HL-60/S4 (cell line): ENCODE data around the gene ERFE.

Experiments
- in situ Hi-C: fragments of 300-500 bp; cut with MboI; formaldehyde crosslinking; loops from 2 replicates; pipeline ENCODE4 v1.14.3; 2022; ENCODE audit warnings: low sequenced_read_pairs

The ERFE gene

DNA sequence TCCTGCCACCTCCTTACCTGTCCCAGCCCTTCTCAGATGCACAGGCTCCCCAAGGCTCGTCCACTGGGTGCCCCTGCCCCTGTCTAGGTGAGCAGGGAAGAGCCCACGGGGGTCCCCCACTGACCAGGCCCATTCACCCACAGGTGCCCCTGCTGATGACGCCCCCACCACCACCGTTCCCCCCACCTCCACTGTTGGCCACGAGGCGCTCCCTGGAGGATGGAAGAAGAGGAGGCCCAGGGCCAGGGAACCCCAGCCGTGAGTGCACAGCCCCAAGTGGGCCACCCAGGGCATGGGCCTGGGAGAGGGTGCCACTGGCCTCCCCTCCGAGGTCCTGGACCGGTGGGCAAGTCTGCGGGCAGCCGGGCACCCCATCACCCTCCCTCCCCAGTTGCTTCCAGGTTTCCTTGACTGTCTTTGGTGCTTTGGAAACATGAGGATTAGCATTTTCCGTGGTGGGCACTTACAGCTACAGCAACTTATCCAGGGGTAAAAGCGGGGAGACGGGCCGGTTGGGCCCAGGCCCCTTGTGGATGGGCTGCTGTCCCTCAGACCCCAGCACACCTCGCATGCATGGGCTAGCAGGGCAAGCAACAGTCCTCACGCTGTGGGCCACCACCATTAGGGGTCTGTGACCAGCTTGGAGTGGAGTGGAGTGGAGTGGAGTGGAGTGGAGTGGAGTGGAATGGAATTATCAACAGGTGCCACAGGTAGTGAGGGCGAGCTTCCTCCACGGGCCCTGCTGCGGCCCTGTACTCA, 33.5 kb upstream of the ERFE start:
- in situ Hi-C loops: no loop called here

DNA sequence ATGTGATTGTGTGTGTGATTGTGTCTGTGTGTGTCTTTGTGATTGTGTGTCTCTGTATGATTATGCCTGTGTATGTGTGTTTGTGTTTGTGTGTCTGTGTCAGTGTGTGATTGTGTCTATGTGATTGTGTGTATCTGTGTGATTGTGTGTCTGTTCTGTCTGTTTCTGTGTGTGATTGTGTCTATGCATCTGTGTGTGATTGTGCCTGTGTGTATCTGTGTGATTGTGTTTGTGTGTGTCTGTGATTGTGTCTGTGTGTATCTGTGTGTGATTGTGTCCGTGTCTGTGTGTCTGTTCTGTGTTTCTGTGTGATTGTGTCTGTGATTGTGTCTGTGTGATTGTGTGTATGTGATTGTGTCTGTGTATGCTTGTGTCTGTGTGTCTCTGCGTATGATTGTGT, 32.4 kb upstream of the ERFE start:
- in situ Hi-C loops: no loop called here

DNA sequence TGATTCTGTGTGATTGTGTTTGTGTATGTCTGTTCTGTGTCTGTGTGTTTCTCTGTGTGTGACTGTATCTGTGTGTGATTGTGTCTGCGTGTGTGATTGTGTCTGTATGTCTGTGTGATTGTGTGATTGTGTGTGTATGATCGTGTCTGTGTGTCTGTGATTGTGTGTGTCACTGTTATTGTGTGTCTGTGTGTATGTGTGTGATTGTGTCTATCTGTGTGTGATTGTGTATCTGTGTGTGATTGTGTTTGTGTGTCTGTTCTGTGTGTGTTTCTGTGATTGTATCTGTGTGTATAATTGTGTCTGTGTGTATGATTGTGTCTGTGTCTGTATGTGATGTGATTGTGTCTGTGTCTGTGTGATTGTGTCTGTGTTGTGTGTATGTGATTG, 32.0 kb upstream of the ERFE start:
- in situ Hi-C loops: no loop called here

DNA sequence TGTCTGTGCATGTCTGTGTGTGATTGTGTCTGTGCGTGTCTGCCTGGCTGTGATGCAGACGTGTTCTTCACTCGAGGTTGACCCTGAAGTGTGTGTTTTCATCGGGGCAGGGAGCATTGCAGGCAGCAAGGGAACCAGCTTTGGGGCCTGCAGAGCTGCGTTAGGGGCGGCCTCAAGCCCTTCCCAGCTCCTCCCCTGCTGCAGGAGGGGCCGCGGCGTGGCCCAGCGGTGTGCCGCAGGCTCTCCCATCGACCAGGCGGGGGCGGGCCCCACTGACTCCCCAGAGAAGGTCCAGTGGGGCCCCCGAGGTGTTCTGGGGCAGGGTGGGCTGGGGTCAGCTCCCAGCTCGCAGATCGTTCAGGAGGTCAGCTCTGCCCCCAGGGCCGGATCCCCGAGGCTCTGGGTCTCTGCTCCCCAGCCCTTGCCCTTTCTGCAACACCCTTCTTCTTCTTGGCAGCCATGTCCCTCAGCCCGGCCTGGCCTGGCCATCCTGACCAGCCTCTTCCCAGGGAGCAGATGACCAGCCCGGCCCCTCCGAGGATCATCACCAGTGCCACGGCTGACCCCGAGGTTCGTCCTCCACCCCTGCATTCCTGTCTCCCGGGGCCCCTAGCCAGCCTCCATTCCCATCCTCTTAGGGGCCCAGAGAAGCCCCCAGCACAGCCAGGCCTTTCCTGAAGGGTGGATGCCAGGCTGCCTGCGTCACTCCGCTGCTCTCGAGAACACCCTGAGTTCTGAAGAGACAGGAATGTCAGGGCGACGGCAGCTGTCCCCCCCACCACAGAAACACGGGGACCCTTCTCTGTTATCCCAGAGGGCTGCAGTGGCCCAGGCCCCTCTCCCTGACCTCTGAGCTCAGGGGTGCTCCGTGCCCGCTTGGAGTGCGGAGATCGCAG, 31.4 kb upstream of the ERFE start:
- in situ Hi-C loops: no loop called here

DNA sequence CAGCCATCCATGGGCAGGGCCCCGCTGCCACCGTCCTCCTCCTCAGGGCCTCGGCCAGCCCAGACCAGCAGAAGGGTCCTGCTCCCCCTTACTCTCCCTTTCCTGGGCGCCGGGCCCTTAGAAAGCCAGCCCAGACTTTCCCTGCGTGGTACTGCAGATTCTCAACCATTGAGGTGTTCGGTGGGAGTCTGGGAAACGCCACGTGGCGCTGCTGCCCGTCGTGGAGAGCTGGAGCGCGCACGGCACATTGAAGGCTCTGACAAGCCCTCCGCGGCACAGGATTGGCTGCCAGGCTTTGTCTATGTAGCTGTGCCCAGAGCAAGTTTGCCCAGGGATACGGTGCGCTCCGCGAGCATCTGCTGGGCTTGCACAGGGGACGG, 30.7 kb upstream of the ERFE start:
- in situ Hi-C loops: no loop called here

DNA sequence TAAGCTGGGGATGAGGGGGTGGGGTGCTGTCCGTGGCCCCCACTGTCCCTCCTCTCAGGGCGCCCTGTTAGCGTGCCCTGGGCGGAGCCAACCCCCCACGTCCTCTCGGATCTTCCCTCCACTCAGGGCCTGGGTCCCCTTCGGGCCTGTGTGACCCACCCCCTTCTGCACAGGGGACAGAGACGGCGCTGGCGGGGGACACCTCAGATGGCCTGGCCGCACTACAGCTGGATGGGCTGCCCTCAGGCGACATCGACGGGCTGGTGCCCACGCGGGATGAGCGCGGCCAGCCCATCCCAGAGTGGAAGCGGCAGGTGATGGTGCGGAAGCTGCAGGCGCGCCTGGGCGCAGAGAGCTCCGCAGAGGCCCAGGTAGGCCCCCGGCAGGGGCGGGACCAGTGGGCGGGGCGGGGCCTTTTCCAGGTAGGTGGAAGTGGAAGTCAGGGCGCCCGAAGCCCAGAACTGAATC, 30.2 kb upstream of the ERFE start:
- in situ Hi-C loops: no loop called here

DNA sequence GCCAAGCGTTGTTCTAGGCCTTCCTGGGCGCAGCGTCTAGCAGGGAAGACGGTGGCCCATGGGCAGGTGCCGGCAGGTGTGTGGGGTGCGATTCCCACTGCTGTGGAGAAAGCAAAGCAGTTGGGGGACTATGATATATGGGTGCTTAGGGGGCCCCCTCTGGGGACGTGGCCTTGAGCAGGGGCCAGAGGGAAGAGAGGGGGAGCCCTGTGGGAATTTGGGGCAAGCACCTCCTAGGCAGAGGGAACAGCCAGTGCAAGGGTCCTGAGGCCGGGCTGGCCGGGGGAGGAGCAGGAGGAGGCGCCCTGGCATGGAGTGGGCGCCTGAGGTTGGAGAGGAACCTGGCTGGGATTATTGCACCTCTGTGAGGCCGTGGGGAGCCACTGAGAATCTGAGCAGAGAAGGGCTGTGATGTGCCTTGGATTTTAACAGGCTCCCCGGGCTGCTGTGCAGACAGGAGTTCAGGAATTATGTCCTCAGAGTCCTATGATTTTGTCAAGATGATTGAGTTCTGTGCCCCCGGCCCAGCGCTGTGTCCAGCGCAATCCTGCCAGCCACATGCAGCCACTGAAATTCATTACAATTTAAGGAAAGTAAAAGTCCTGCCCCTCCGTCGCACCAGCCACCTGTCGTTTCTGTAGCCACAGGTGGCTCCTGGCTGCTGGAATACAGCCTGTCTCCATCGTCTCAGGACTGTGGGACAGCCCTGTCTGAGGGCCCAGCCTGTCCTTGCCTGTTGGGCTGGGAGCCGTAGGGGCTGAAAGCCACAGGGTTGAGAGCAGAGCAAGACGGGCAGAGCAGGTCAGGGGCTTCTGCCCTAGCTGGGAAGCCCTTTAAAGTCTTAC, 29.4 kb upstream of the ERFE start:
- in situ Hi-C loops: no loop called here

DNA sequence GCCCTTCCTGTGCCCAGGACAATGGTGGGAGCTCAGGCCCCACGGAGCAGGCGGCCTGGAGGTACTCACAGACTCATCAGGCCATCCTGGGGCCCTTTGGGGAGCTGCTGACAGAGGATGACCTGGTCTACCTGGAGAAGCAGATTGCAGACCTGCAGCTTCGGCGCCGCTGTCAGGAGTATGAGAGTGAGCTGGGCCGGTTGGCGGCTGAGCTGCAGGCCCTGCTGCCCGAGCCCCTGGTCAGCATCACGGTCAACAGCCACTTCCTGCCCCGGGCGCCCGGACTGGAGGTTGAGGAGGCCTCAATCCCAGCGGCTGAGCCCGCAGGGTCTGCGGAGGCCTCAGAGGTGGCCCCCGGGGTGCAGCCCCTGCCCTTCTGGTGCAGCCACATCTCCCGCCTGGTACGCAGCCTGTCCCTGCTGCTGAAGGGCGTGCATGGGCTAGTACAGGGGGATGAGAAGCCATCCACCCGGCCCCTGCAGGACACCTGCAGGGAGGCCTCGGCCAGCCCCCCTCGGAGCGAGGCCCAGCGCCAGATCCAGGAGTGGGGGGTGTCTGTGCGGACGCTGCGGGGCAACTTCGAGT, 28.6 kb upstream of the ERFE start:
- in situ Hi-C loops: no loop called here

DNA sequence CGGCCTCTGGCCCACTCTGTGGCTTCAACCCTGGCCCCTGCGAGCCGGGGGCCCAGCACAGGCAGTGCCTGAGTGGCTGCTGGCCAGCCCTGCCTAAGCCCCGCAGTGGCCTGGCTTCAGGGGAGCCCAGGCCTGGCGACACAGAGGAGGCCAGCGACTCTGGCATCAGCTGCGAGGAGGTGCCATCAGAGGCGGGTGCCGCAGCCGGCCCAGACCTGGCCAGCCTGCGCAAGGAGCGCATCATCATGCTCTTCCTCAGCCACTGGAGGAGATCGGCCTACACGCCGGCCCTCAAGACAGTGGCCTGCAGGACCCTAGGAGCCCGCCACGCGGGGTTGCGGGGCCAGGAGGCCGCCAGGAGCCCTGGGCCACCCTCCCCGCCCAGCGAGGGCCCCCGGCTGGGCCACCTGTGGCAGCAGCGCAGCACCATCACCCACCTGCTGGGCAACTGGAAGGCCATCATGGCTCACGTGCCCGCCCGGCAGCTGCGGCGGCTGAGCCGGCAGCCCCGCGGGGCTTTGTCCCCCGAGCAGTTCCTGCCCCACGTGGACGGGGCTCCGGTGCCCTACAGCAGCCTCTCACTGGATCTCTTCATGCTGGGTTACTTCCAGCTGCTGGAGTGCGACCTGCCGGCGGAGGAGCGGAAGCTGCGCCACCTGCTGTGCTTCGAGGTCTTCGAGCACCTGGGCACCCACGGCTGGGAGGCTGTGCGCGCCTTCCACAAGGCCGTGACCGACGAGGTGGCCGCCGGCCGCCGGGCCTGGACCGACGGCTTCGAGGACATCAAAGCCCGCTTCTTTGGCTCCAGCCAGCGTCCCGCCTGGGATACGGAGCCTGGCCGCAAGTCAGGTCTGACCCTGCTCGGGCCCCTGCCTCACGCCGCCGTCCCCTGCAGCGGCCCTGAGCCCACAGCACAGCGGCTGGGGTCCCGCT, 27.8 kb upstream of the ERFE start:
- in situ Hi-C loops: no loop called here

DNA sequence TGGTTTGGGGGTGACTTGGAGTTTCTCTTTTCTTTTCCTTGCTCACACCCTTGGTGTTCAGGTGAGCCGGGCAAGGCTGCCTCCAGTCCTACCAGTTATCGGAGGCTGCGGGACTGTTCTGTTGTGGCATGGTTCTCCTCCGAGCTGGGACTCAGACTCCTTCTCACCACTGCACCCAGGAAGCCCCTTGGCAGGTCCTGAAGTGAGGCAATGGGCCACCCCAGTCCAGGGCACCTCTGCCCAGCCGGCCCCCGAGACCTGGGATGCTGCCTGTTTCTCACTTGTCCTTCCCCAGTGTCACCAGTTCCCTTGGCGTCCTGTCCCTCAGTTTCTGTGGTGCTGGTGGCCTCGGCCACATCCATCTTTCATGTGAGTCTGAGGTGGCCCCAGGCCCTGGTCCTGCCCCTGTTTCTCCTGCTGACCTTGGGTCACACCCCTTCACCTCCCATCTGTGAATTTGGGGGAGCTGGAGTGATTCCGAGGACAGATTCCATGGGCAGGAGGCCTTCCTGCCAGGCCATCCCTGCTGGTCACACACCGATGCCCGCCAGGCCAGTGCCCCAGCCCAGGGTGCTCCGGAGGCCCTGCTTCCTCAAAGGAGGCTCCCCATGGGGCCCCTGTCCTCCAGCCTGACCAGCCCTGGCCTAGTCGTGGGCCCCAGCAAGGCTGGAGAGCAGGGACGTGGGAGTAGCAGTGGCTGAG, 26.9 kb upstream of the ERFE start:
- in situ Hi-C loops: no loop called here

DNA sequence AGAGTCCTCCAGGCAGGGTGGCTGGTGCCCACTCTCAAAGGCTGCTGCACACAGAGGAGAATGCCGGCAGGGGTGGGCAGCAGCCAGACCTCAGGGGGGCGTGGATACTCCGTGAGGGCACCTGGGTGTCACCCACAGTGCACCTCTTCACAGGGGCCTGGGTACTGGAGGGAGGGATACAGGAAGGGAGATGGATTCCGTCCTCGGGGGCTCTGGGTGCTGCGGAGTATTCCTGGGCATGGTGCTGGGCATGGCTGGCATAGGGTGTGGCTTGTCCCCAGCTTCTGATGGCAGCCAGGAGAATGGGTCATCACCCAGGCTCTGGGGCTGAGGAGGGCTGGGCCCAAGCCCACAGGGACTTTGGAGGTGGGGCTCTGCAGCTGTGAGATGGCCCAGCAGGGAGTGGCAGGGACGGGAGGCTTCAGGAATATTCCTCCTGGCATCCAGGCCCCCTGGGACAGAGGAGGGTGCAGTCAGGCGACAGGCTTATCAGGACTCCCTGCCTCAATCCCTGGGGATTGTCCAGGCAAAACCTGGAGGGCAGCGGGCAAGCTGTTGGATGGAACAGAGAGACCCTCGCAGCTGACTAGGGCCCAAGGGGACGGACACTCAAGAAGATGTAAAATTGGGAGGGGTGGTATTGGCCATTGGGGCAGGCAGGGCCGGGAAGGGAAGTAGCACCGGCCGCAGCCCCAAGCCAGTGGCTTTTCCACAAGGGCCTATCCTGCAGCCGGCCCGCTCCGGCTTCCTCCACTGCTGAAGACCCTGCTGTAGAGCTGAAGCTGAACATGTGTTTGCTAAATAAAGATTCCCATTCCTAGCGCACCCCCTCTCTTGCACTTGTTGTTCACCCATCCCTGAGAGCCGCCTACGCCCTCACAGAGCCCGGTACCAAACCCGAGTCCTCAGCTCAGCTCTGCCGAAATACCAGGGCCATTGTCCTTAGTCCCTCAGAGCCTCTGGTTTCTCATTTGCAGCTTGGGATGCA, 26.0 kb upstream of the ERFE start:
- in situ Hi-C loops: no loop called here

DNA sequence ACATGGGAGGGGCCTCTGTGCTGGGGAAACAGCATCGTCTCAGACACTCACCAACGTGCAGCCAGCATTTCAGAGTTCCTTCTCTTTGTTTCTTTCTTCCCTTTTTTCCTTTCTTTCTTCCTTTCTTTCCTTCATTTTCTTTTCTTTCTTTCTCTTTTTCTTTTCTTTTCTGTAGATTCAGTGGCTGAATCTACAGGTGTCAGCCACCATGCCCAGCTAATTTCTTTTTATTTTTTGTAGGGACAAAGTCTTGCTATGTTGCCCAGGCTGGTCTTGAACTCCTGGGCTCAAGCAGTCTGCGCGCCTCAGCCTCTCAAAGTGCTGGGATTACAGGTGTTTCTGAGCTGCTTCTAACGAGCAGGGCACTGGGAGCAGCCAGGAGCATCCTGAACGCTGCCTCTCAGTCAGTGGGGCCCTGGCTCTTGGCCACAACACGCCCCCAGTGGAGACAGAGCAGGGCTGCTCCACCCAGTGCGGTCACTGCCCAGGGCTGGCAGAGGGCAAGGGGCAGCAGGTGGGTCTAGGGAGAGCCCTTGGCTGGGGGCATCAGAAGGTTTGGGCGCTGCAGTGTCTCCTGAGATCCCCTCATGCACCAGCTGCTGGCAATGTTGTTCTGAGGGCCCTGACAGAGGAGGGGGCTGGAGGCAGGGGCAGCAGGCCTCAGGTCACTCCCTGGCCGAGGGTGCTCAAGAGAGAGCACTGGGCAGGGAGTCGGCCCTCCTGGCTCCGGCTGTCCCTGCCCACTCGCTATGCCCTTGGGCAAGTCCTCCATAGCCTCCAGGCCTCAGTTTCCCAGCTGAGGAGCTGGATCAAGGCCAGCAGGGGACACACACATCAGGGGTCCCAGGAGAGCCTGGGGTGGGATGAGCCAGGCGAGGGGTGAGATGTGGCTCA, 25.0 kb upstream of the ERFE start:
- in situ Hi-C loops: no loop called here

DNA sequence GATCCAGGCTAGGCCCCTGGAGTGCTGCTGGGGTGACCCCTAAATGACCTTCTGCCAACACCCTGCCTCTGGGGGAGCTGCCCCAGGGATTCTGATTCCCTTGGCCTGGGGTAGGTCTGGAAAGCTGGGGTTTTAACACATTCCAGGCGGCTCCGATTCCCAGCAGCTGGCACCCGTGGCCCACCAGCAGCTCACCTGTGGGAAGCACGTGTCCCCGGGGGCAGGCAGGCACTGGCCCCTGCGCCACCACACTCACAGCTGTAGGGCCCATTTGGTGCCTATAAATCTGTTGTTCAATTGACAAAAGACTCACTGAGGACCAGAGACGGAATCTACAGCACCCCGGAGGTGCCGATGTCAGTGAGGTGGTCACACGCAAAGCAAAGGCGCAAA, 24.4 kb upstream of the ERFE start:
- in situ Hi-C loops: no loop called here

DNA sequence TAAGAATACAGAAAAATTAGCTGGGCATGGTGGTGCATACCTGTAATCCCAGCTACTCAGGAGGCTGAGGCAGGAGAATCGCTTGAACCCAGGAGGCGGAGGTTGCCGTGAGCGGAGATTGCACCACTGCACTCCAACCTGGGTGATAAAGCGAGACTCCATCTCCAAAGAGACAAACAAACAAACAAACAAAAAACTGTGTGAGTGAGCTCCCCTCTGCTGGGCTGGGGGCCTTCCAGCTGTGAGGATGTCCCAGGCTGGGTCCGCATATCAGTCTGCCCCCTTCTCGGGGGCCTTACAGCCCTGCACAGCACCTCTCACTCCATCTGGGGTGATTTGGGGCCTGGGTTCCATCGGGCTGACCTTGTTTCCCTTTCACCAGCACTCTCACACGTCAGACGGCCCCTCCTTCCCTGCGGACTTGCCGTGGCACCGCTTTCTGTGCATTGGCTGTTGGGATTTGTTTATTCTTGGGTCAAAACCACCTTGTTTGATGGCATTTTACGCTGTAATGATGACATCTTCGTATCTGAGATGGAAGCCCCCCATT, 23.1 kb upstream of the ERFE start:
- in situ Hi-C loops: no loop called here

DNA sequence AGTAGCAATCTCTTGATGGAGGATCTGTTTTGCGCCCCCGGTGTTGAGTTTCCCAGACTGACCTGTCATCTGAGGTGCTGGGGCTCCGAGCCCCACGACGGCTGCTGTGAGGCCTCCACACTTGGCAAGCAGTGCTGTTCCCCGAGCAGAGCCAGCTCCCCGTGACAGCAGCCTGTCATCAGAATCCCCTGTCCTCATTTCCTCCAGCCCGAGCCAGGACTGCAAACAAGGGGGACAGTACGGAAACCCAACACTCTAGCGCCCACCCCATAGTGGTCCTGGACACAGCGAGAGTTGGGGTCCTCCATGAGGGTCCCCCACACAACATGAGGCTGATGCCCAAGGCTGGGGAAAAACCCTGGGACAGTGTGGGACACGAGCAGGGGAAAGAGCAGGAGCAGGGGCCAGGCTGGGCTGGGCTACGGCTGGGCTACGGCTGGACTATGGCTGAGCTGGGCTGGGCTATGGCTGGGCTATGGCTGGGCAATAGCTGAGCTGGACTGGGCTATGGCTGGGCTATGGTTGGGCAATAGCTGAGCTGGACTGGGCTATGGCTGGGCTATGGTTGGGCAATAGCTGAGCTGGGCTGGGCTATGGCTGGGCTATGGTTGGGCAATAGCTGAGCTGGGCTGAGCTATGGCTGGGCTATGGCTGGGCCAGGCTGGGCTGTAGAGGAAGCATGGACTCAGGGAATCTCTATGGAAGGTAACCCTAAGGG, 21.8 kb upstream of the ERFE start:
- in situ Hi-C loops: no loop called here

DNA sequence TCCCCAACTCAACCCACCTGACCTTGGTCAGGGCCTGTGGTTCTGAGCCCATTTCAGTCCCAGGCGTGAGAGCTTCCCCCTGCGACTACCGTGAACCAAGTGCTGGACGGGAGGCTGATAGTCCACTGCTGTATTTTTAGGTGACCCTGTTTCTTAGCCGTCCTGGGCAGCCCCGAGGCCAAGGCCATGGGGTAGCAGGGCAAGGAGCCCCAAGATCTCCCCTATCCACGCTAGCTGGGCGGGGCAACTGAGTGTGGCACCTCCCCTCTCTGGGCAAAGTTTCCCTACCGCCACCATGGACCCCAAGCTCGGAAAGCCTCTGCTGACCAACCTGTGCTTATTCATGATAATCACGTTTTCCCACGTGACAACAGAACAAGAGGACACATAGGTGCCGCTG, 20.9 kb upstream of the ERFE start:
- in situ Hi-C loops: no loop called here
